Fibroblast of the conjunctiva (primary cell): ENCODE results near the gene YES1.
"Not testable (repeated sequence)": the region's sequence is repeated elsewhere in the genome, so short reads cannot be mapped to it uniquely, and the experiment has no call there.

Experiments used
- DNase-seq: peaks from one replicate; pipeline ENCODE4 v3.0.0-alpha.2; 2010; ENCODE audit warnings: low read depth

YES1 gene

GRCh38 chr18:683531-683930, 128.5 kb downstream of the YES1 start:
- no peak for DNase-seq

DNA sequence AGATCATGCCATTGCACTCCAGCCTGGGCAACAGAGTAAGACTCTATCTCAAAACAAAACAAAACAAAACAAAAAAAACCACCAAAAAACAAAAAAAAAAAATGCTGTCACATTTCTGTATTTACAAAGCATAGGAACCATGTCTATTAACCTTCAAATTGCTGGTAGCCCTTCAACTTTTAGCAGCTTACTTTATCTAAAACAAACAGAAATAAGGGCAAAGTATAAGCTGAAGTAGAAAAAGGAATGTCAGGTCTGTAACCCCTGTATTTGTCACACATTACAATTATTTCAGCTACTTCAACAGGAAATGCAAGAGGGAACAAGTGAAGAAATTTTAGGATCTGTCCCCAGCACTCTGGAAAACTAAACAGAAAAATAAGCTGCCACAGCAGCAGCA, 129.2 kb downstream of the YES1 start:
- no peak for DNase-seq

GRCh38 chr18:682416-682815, 129.6 kb downstream of the YES1 start:
- not testable (repeated sequence) for DNase-seq

DNA sequence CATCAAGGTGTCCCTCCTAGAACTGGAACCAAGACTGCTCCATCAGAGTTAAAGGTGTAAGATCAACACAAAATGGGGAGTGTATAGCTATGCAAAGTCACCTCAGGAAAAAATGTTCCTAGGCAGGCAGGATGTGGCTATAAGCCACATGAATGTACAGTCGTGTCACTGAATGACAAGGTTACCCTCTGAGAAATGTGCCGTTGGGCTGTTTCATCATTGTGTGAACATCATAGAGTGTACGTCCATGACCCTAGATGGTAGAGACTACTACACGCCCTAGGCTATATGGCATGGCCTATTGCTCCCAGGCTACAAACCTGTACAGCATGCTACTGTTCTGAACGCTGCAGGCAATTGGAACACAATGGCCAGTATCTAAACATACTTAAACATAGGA, 130.1 kb downstream of the YES1 start:
- DNase-seq, result no peak

- no peak for DNase-seq
Observed at GRCh38 chr18:680392-680791, 131.7 kb downstream of the YES1 start.

DNA sequence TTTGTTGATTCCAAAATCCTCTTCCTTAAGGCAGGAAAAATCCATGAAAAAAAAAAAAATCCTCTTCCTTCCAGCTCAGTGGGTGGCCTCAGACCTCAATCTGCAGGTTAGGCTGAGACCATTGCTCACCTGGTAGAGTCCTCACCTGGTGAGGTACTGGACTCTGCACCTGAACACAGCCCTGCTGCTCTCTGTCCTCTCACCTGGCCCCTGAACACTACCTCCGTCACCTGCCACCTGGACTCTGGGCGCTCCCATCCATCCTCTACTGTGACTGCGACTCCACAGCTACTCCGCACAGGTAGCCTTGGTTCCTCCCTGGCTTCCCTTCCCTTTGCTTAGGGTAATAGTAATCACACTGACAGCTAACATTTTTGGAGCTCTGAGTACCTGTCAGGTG, 132.5 kb downstream of the YES1 start:
- DNase-seq, result no peak

- no peak for DNase-seq
Observed at GRCh38 chr18:678482-679182, 133.4 kb downstream of the YES1 start.

- no peak for DNase-seq
Observed at GRCh38 chr18:677951-678381, 134.1 kb downstream of the YES1 start.

GRCh38 chr18:677145-677544, 134.9 kb downstream of the YES1 start:
- no peak for DNase-seq

DNA sequence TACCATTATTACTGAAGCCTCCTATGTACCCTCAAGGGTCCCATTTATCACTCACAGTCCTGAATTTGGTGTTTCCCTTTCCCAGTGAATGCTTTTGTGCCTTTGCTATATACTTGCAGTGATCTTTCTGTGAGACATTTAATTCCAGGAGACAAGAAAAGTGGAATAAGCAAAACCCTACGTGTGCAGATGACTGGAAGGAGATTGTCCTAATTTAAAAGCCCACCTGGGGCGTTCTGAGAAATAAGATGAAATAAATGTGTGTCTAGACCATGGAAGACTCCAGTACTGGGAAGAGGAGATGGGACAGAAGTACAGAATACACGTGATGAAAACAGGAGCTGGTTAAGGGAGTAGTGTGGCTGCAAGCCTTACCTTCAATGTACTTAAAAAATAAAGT, 135.3 kb downstream of the YES1 start:
- no peak for DNase-seq

GRCh38 chr18:676069-676468, 136.0 kb downstream of the YES1 start:
- no peak for DNase-seq

GRCh38 chr18:675307-675706, 136.7 kb downstream of the YES1 start:
- DNase-seq, result no peak

GRCh38 chr18:673769-674168, 138.3 kb downstream of the YES1 start:
- no peak for DNase-seq

- DNase-seq, result no peak
Observed at GRCh38 chr18:673317-673716, 138.7 kb downstream of the YES1 start.
